Uterus (tissue), 4 donors: ENCODE measurements around the gene GLB1L3. TPM values are rescaled to one million over a fixed set of nuclear protein-coding genes. Genes with fewer than 3 reads are reported as not detected.

Experiments used
- DNase-seq, 2 donors: peaks; one replicate each; pipeline ENCODE4 v3.0.0-alpha.2; 2019 to 2020
- H3K27ac ChIP-seq, 2 donors: fragments of 200-600 bp; sonication (generic); 1 replicate in 1 of 2; 2 replicates in 1 of 2; pipeline ENCODE4 v1.5.1; 2016 to 2018
- H3K27me3 ChIP-seq, 2 donors: fragments of 200-600 bp; sonication (generic); one replicate each; pipeline ENCODE4 v1.5.1; 2018 to 2019; ENCODE audit warnings: control low read depth in 1 of 2
- H3K36me3 ChIP-seq, 2 donors: fragments of 200-600 bp; sonication (generic); one replicate each; pipeline ENCODE4 v1.5.1; 2019; ENCODE audit warnings: control low read depth in 1 of 2
- H3K4me1 ChIP-seq, 2 donors: fragments of 200-600 bp; sonication (generic); one replicate each; pipeline ENCODE4 v1.5.1; 2018 to 2019; ENCODE audit warnings: control low read depth in 1 of 2
- H3K4me3 ChIP-seq, 2 donors: fragments of 200-600 bp; sonication (generic); 1 replicate in 1 of 2; 2 replicates in 1 of 2; pipeline ENCODE4 v1.5.1; 2018 to 2019; ENCODE audit warnings: mild to moderate bottlenecking in 1 of 2
- H3K9me3 ChIP-seq, 2 donors: fragments of 200-600 bp; sonication (generic); one replicate each; pipeline ENCODE4 v1.5.1; 2019; ENCODE audit warnings: control low read depth in 1 of 2
- CTCF ChIP-seq, 4 experiments: fragments of 200-600 bp in 2 of 4; fragments of 450-650 bp in 2 of 4; sonication (generic) in 2 of 4; IDR thresholded peaks; one replicate each; pipeline ENCODE4 v1.5.1; 2016 to 2019; ENCODE audit warnings: antibody characterized with exemption in 4 of 4, mild to moderate bottlenecking in 2 of 4, moderate library complexity in 1 of 4
- POLR2A ChIP-seq, 2 donors: fragments of 450-650 bp; IDR thresholded peaks; one replicate each; pipeline ENCODE4 v1.6.1; 2016; ENCODE audit warnings: antibody characterized with exemption in 2 of 2, mild to moderate bottlenecking in 1 of 2, moderate library complexity in 1 of 2
- intact Hi-C: fragments of 100-400 bp; cut with DNase I; formaldehyde crosslinking; loops from one replicate; pipeline ENCODE4 v1.15.1; 2023; ENCODE audit warnings: low total_unique reads
- total RNA-seq, 4 donors: library from RNA; depleted of rRNA in 3 of 4; stranded (reverse); fragments of >200 nt in 3 of 4; gene quantifications; one replicate each; pipeline versions ENCODE4 v1.1.0 to v1.2.4, GENCODE V29; 2014 to 2023
- donor health status: DM: yes; HTN: yes; CAD: no.

Gene GLB1L3
- total RNA-seq, 4 donors from 2014 or later, result 1.4 to 7.2 TPM; not detected in 2

DNA sequence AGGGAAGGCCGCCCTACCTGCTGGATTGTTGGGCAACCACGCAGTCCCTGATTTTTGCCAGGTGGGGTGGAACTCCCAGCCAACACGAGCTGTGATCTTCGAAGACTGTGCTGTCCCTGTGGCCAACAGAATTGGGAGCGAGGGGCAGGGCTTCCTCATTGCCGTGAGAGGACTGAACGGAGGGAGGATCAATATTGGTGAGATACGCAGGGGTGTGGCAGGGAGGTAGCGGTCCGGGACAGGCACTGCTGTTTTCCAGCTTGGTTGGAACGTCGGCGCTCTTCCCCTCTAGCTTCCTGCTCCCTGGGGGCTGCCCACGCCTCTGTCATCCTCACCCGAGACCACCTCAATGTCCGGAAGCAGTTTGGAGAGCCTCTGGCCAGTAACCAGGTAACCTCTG is 15.2 kb upstream of the GLB1L3 start:
- Histone ChIP-seq H3K27ac (no peak overlapping the region), H3K4me1 (no peaks in the 10 kb centered on the region), H3K27me3 (no peaks in the 10 kb centered on the region), H3K36me3 (no peaks in the 10 kb centered on the region), H3K9me3 (no peaks in the 10 kb centered on the region), H3K4me3 (no peak overlapping the region)
- TF ChIP-seq CTCF (IDR thresholded peaks at IDR 0.05) (no peak), POLR2A (IDR thresholded peaks at IDR 0.05) (no peak)
- no peak for DNase-seq
- intact Hi-C loops, result loop anchor here (10.0 kb wide), 1 partner anchor 46 kb away; no protein-coding TSS in a partner anchor

GRCh38 chr11:134261626-134262488 is 14.3 kb upstream of the GLB1L3 start:
- no peak for DNase-seq
- no peaks in the 10 kb centered on the region for H3K36me3 ChIP-seq
- TF ChIP-seq POLR2A (IDR thresholded peaks at IDR 0.05), result no peak
- TF ChIP-seq CTCF (IDR thresholded peaks at IDR 0.05), result peak in 1 of 4 experiments; percentile 6

GRCh38 chr11:134264966-134265764 is 11.0 kb upstream of the GLB1L3 start:
- no peak for DNase-seq
- intact Hi-C loops, result loop anchor here (10.0 kb wide), 1 partner anchor 50 kb away; no protein-coding TSS in a partner anchor
- Histone ChIP-seq H3K27me3 (no peaks in the 10 kb centered on the region), H3K27ac (no peak overlapping the region), H3K4me3 (no peak overlapping the region), H3K4me1 (no peaks in the 10 kb centered on the region), H3K36me3 (no peaks in the 10 kb centered on the region), H3K9me3 (no peaks in the 10 kb centered on the region)
- TF ChIP-seq POLR2A (IDR thresholded peaks at IDR 0.05), result no peak
- no peak for TF ChIP-seq CTCF (IDR thresholded peaks at IDR 0.05)

More at GRCh38 chr11:134261626-134262488, 14.3 kb upstream of the GLB1L3 start:
- Histone ChIP-seq H3K27me3 (no peaks in the 10 kb centered on the region), H3K27ac (no peak overlapping the region), H3K4me3 (no peak overlapping the region), H3K9me3 (no peaks in the 10 kb centered on the region), H3K4me1 (no peaks in the 10 kb centered on the region)
- intact Hi-C loops, result loop anchor here (10.0 kb wide), 1 partner anchor 47 kb away; no protein-coding TSS in a partner anchor

- DNase-seq, result no peak
- Histone ChIP-seq H3K27me3 (no peaks in the 10 kb centered on the region), H3K4me3 (no peak overlapping the region), H3K27ac (no peak overlapping the region), H3K4me1 (no peaks in the 10 kb centered on the region), H3K36me3 (no peaks in the 10 kb centered on the region), H3K9me3 (no peaks in the 10 kb centered on the region)
- intact Hi-C loops, result loop anchor here (10.0 kb wide), 1 partner anchor 52 kb away; no protein-coding TSS in a partner anchor
- no peak for TF ChIP-seq POLR2A (IDR thresholded peaks at IDR 0.05)
- TF ChIP-seq CTCF (IDR thresholded peaks at IDR 0.05), result no peak
Measured at GRCh38 chr11:134266440-134266839, 9.7 kb upstream of the GLB1L3 start.
